CD8-positive, alpha-beta memory T cell (primary cell): Measurements from ENCODE around the gene ANKRD63. TPM values are rescaled to one million over a fixed set of nuclear protein-coding genes. Genes with fewer than 3 reads are reported as not detected.

ENCODE experiments used
- CTCF ChIA-PET: fragments of 350-600 bp; sonication (Branson Sonifier 250); formaldehyde crosslinking; loops from one replicate; lab custom pipeline; 2021; ENCODE audit warnings: antibody characterized with exemption; lab: Charles Lee
- POLR2A ChIA-PET: fragments of 350-600 bp; sonication (Branson Sonifier 250); formaldehyde crosslinking; loops from one replicate; lab custom pipeline; 2021; ENCODE audit warnings: antibody characterized with exemption; lab: Charles Lee
- DNase-seq, 5 donors: peaks; one replicate each; pipeline versions ENCODE4 v3.0.0 to v3.0.0-alpha.2; 2020 to 2022; ENCODE audit warnings: mixed read lengths in 1 of 5
- H3K27ac ChIP-seq: one replicate; pipeline ENCODE4 v1.7.0; 2013; ENCODE audit warnings: low read depth, mild to moderate bottlenecking, low read length, moderate library complexity
- H3K27me3 ChIP-seq: 2 replicates; pipeline ENCODE4 v1.7.0; 2013; ENCODE audit warnings: low read length, mild to moderate bottlenecking; ENCODE audit not compliant: insufficient read depth, poor library complexity, severe bottlenecking
- H3K36me3 ChIP-seq: 2 replicates; pipeline ENCODE4 v1.7.0; 2013; ENCODE audit warnings: mild to moderate bottlenecking, low read length, moderate library complexity; ENCODE audit not compliant: insufficient read depth
- H3K4me1 ChIP-seq: 2 replicates; pipeline ENCODE4 v1.7.0; 2013; ENCODE audit warnings: mild to moderate bottlenecking, low read length, moderate library complexity; ENCODE audit not compliant: insufficient read depth
- H3K4me3 ChIP-seq: 2 replicates; pipeline ENCODE4 v1.7.0; 2013; ENCODE audit warnings: mild to moderate bottlenecking, low read length
- H3K9me3 ChIP-seq: 2 replicates; pipeline ENCODE4 v1.7.0; 2013; ENCODE audit warnings: mild to moderate bottlenecking, low read length
- H3K27ac Mint-ChIP-seq, 8 donors: one replicate each; pipeline ENCODE4 v1.8.0; 2020 to 2021; ENCODE audit warnings: mixed read lengths in 8 of 8, mild to moderate bottlenecking in 6 of 8, inconsistent platforms in 3 of 8, moderate library complexity in 3 of 8
- H3K27me3 Mint-ChIP-seq, 2 donors: one replicate each; pipeline ENCODE4 v1.8.0; 2020 to 2021; ENCODE audit warnings: mixed read lengths in 2 of 2, mild to moderate bottlenecking in 1 of 2, moderate library complexity in 1 of 2
- H3K36me3 Mint-ChIP-seq, 3 donors: one replicate each; pipeline ENCODE4 v1.8.0; 2020 to 2021; ENCODE audit warnings: mixed read lengths in 3 of 3, inconsistent platforms in 1 of 3, mild to moderate bottlenecking in 1 of 3
- H3K4me1 Mint-ChIP-seq, 3 donors: one replicate each; pipeline ENCODE4 v1.8.0; 2020 to 2021; ENCODE audit warnings: mixed read lengths in 3 of 3, inconsistent platforms in 1 of 3, mild to moderate bottlenecking in 1 of 3
- H3K4me3 Mint-ChIP-seq, 7 donors: one replicate each; pipeline ENCODE4 v1.8.0; 2020 to 2021; ENCODE audit warnings: mixed read lengths in 7 of 7, mild to moderate bottlenecking in 6 of 7, moderate library complexity in 4 of 7, inconsistent platforms in 2 of 7
- H3K9me3 Mint-ChIP-seq, 5 donors: one replicate each; pipeline ENCODE4 v1.8.0; 2020 to 2022; ENCODE audit warnings: mixed read lengths in 5 of 5, mild to moderate bottlenecking in 3 of 5, moderate library complexity in 2 of 5, inconsistent platforms in 1 of 5
- polyA plus RNA-seq: library from polyadenylated mRNA; unstranded; fragments of 300-500 nt; fragmentation: Illumina TruSeq; gene quantifications from one replicate; pipeline ENCODE4 v1.2.3, GENCODE V29; 2021
- total RNA-seq, 2 experiments: library from RNA; stranded (reverse); gene quantifications; one replicate each; pipeline ENCODE4 v1.2.3, GENCODE V29; 2021

Gene ANKRD63
- total and polyA plus RNA-seq, 3 experiments from 2014 or later, result not detected

GRCh38 chr15:40235201-40235885 is 47.5 kb downstream of the ANKRD63 start:
- ChIA-PET CTCF (interaction anchor here (0.7 kb wide), 1 partner anchor 18 kb away, joined by 3 read pairs; no protein-coding TSS in a partner anchor), POLR2A (no interaction called here)
- Mint-ChIP-seq H3K4me1 (peaks cover 2 to 15% (median 6%) of the 10 kb centered on the region in 3 donors), H3K27ac (peak overlapping the region in 1 of 8 donors; percentile 44), H3K27me3 (peaks cover 12 to 23% of the 10 kb centered on the region in 2 donors), H3K9me3 (no peaks in the 10 kb centered on the region), H3K4me3 (no peak overlapping the region), H3K36me3 (peaks cover 0 to 2% (median 0%) of the 10 kb centered on the region in 3 donors)
- Histone ChIP-seq H3K9me3 (no peaks in the 10 kb centered on the region), H3K4me3 (no peak overlapping the region), H3K36me3 (no peaks in the 10 kb centered on the region), H3K27ac (no peak overlapping the region), H3K4me1 (peaks cover 5% of the 10 kb centered on the region), H3K27me3 (peaks cover 3% of the 10 kb centered on the region)
- no peak for DNase-seq

GRCh38 chr15:40234783-40235182 is 48.1 kb downstream of the ANKRD63 start:
- Mint-ChIP-seq H3K9me3 (no peaks in the 10 kb centered on the region), H3K4me3 (no peak overlapping the region), H3K4me1 (peaks cover 2 to 15% (median 6%) of the 10 kb centered on the region in 3 donors), H3K27ac (no peak overlapping the region), H3K36me3 (peaks cover 0 to 2% (median 0%) of the 10 kb centered on the region in 3 donors), H3K27me3 (peaks cover 8 to 17% of the 10 kb centered on the region in 2 donors)
- DNase-seq, result no peak
- no peak overlapping the region for H3K27ac ChIP-seq
- H3K27me3 ChIP-seq, result peaks cover 3% of the 10 kb centered on the region
- H3K4me3 ChIP-seq, result no peak overlapping the region
- ChIA-PET CTCF (no interaction called here), POLR2A (no interaction called here)
- no peaks in the 10 kb centered on the region for H3K36me3 ChIP-seq
- peaks cover 5% of the 10 kb centered on the region for H3K4me1 ChIP-seq
- H3K9me3 ChIP-seq, result no peaks in the 10 kb centered on the region

GRCh38 chr15:40233727-40234577 is 48.9 kb downstream of the ANKRD63 start:
- Mint-ChIP-seq H3K4me3 (no peak overlapping the region), H3K27me3 (peaks cover 2 to 11% of the 10 kb centered on the region in 2 donors), H3K36me3 (no peaks in the 10 kb centered on the region), H3K4me1 (peaks cover 0 to 9% (median 2%) of the 10 kb centered on the region in 3 donors), H3K9me3 (no peaks in the 10 kb centered on the region), H3K27ac (no peak overlapping the region)
- H3K4me1 ChIP-seq, result no peaks in the 10 kb centered on the region
- no peaks in the 10 kb centered on the region for H3K36me3 ChIP-seq
- DNase-seq, result no peak
- ChIA-PET CTCF (interaction anchor here (1.5 kb wide), 1 partner anchor 45 kb away, joined by 3 read pairs; no protein-coding TSS in a partner anchor), POLR2A (no interaction called here)
- H3K27me3 ChIP-seq, result peaks cover 3% of the 10 kb centered on the region
- H3K27ac ChIP-seq, result no peak overlapping the region
- no peaks in the 10 kb centered on the region for H3K9me3 ChIP-seq
- H3K4me3 ChIP-seq, result no peak overlapping the region

GRCh38 chr15:40232625-40233070 is 50.2 kb downstream of the ANKRD63 start:
- Mint-ChIP-seq H3K27me3 (peaks cover 0 to under 1% of the 10 kb centered on the region in 2 donors), H3K9me3 (no peaks in the 10 kb centered on the region), H3K36me3 (no peaks in the 10 kb centered on the region), H3K27ac (no peak overlapping the region), H3K4me3 (no peak overlapping the region), H3K4me1 (no peaks in the 10 kb centered on the region)
- CTCF ChIA-PET, result interaction anchor here (1.5 kb wide), 1 partner anchor 47 kb away, joined by 3 read pairs; no protein-coding TSS in a partner anchor
- H3K27ac ChIP-seq, result no peak overlapping the region
- no peaks in the 10 kb centered on the region for H3K36me3 ChIP-seq
- DNase-seq, result no peak
- no peaks in the 10 kb centered on the region for H3K4me1 ChIP-seq
- no peaks in the 10 kb centered on the region for H3K27me3 ChIP-seq
- H3K4me3 ChIP-seq, result no peak overlapping the region
- POLR2A ChIA-PET, result no interaction called here
- H3K9me3 ChIP-seq, result no peaks in the 10 kb centered on the region

Other genes starting within 250 kb of the ANKRD63 start
- 100 to 1,000 TPM; 202 to 203 TPM for gene SRP14, start 243.9 kb downstream of the ANKRD63 start, total RNA-seq
- 835 TPM for gene SRP14, start 243.9 kb downstream of the ANKRD63 start, polyA plus RNA-seq
- 10 to 100 TPM; 15.3 to 16.8 TPM for gene BMF, start 174.2 kb downstream of the ANKRD63 start, total RNA-seq
- gene BMF, start 174.2 kb downstream of the ANKRD63 start, polyA plus RNA-seq, result 2.3 TPM
- gene BUB1B, start 122.0 kb downstream of the ANKRD63 start, total RNA-seq, result 10 to 100 TPM; 44.4 to 50.3 TPM
- 0.26 TPM for gene BUB1B, start 122.0 kb downstream of the ANKRD63 start, polyA plus RNA-seq
- 1 to 10 TPM; 1.7 to 1.9 TPM for gene PAK6, start 44.0 kb downstream of the ANKRD63 start, total RNA-seq
- gene PAK6, start 44.0 kb downstream of the ANKRD63 start, polyA plus RNA-seq, result 2.8 TPM
- 10 to 100 TPM; 57.3 to 57.7 TPM for gene PLCB2, start 24.9 kb upstream of the ANKRD63 start, total RNA-seq
- gene PLCB2, start 24.9 kb upstream of the ANKRD63 start, polyA plus RNA-seq, result 34.8 TPM
- 10 to 100 TPM; 13.5 to 15.3 TPM for gene INAFM2, start 40.6 kb upstream of the ANKRD63 start, total RNA-seq
- gene INAFM2, start 40.6 kb upstream of the ANKRD63 start, polyA plus RNA-seq, result 2.7 TPM
- under 1 TPM; 0.39 to 0.47 TPM for gene CCDC9B, start 57.9 kb upstream of the ANKRD63 start, total RNA-seq
- gene CCDC9B, start 57.9 kb upstream of the ANKRD63 start, polyA plus RNA-seq, result 0.08 TPM
- gene PHGR1, start 68.0 kb upstream of the ANKRD63 start, total RNA-seq, result not detected
- gene PHGR1, start 68.0 kb upstream of the ANKRD63 start, polyA plus RNA-seq, result not detected
- gene DISP2, start 75.2 kb upstream of the ANKRD63 start, total RNA-seq, result 1 to 10 TPM in 1 of 2 experiments, under 1 TPM in 1; 0.18 to 1.1 TPM
- gene DISP2, start 75.2 kb upstream of the ANKRD63 start, polyA plus RNA-seq, result 1.1 TPM
- gene KNSTRN, start 99.7 kb upstream of the ANKRD63 start, total RNA-seq, result 10 to 100 TPM; 42.8 to 49.9 TPM
- gene KNSTRN, start 99.7 kb upstream of the ANKRD63 start, polyA plus RNA-seq, result 3.6 TPM
- gene IVD, start 122.7 kb upstream of the ANKRD63 start, total RNA-seq, result 10 to 100 TPM; 68.5 to 80.1 TPM
- gene IVD, start 122.7 kb upstream of the ANKRD63 start, polyA plus RNA-seq, result 56.0 TPM
- 10 to 100 TPM; 23.6 to 24.9 TPM for gene BAHD1, start 157.9 kb upstream of the ANKRD63 start, total RNA-seq
- gene BAHD1, start 157.9 kb upstream of the ANKRD63 start, polyA plus RNA-seq, result 4.1 TPM
- gene CHST14, start 187.9 kb upstream of the ANKRD63 start, total RNA-seq, result 10 to 100 TPM; 13.1 to 13.3 TPM
- 1.7 TPM for gene CHST14, start 187.9 kb upstream of the ANKRD63 start, polyA plus RNA-seq